Memory B cell (primary cell): ENCODE data around the gene DAG1.

Experiments used
- ATAC-seq: fragments of 150-1000 bp; cut with Tn5 transposase; 2 replicates; pipeline ENCODE4 v1.10.0; 2021; ENCODE audit warnings: low read depth, mild to moderate bottlenecking, moderate library complexity
- DNase-seq, 2 donors: peaks; one replicate each; pipeline ENCODE4 v3.0.0; 2022; ENCODE audit warnings: low spot score in 2 of 2
- H3K27ac Mint-ChIP-seq: one replicate; pipeline ENCODE4 v1.8.0; 2022; ENCODE audit warnings: mild to moderate bottlenecking, moderate library complexity, mixed read lengths
- H3K27me3 Mint-ChIP-seq: one replicate; pipeline ENCODE4 v1.8.0; 2022; ENCODE audit warnings: mixed read lengths
- H3K36me3 Mint-ChIP-seq: one replicate; pipeline ENCODE4 v1.8.0; 2022; ENCODE audit warnings: mild to moderate bottlenecking, mixed read lengths
- H3K4me1 Mint-ChIP-seq: one replicate; pipeline ENCODE4 v1.8.0; 2022; ENCODE audit warnings: mixed read lengths
- H3K4me3 Mint-ChIP-seq: one replicate; pipeline ENCODE4 v1.8.0; 2022; ENCODE audit warnings: mild to moderate bottlenecking, moderate library complexity, mixed read lengths
- H3K9me3 Mint-ChIP-seq: one replicate; pipeline ENCODE4 v1.8.0; 2022; ENCODE audit warnings: mixed read lengths

Gene DAG1

GRCh38 chr3:49469936-49470713 is at the start of gene DAG1:
TSS of gene DAG1 (plus strand) at chr3:49470267. CDS start at chr3:49510535, 40,268 bp downstream.
- ATAC-seq (peak; percentile 78), DNase-seq (peak; percentile 95 to 96)
- H3K27ac Mint-ChIP-seq, result peak within 1 kb of the TSS; percentile 97
- no peaks in the 10 kb centered on the region for H3K36me3 Mint-ChIP-seq
- H3K4me3 Mint-ChIP-seq, result peak within 1 kb of the TSS; percentile 91
- no peaks in the 10 kb centered on the region for H3K27me3 Mint-ChIP-seq
- peaks cover 12% of the 10 kb centered on the region for H3K4me1 Mint-ChIP-seq
- no peaks in the 10 kb centered on the region for H3K9me3 Mint-ChIP-seq

GRCh38 chr3:49421890-49422378 is 48.1 kb upstream of the DAG1 start:
- Mint-ChIP-seq H3K27ac (no peak overlapping the region), H3K27me3 (no peaks in the 10 kb centered on the region), H3K36me3 (peaks cover 8% of the 10 kb centered on the region), H3K4me3 (peak overlapping the region; percentile 49), H3K9me3 (no peaks in the 10 kb centered on the region), H3K4me1 (peaks cover 14% of the 10 kb centered on the region)
- DNase-seq, result no peak
- no peak for ATAC-seq

GRCh38 chr3:49422379-49423248 is 47.5 kb upstream of the DAG1 start, which contains the start of gene AMT:
TSS of gene AMT (minus strand) at chr3:49422473. CDS start at chr3:49422450, 23 bp downstream.
- Mint-ChIP-seq H3K36me3 (peaks cover 8% of the 10 kb centered on the region), H3K27me3 (no peaks in the 10 kb centered on the region), H3K4me1 (peaks cover 8% of the 10 kb centered on the region), H3K27ac (no peak within 1 kb of the TSS), H3K9me3 (no peaks in the 10 kb centered on the region), H3K4me3 (peak within 1 kb of the TSS; percentile 49)
- DNase-seq (no peak), ATAC-seq (no peak)

GRCh38 chr3:49424816-49425215 is 45.3 kb upstream of the DAG1 start:
- H3K4me1 Mint-ChIP-seq, result peaks cover 9% of the 10 kb centered on the region
- H3K27me3 Mint-ChIP-seq, result no peaks in the 10 kb centered on the region
- no peak overlapping the region for H3K27ac Mint-ChIP-seq
- no peak overlapping the region for H3K4me3 Mint-ChIP-seq
- ATAC-seq, result no peak
- no peak for DNase-seq
- H3K36me3 Mint-ChIP-seq, result peaks cover 8% of the 10 kb centered on the region
- H3K9me3 Mint-ChIP-seq, result no peaks in the 10 kb centered on the region

- Mint-ChIP-seq H3K27ac (no peak overlapping the region), H3K27me3 (no peaks in the 10 kb centered on the region), H3K4me3 (peak overlapping the region; percentile 94), H3K4me1 (peaks cover 9% of the 10 kb centered on the region), H3K9me3 (no peaks in the 10 kb centered on the region), H3K36me3 (peaks cover 6% of the 10 kb centered on the region)
- no peak for DNase-seq
- no peak for ATAC-seq
Observed at GRCh38 chr3:49427586-49427985, 42.5 kb upstream of the DAG1 start.

DNA sequence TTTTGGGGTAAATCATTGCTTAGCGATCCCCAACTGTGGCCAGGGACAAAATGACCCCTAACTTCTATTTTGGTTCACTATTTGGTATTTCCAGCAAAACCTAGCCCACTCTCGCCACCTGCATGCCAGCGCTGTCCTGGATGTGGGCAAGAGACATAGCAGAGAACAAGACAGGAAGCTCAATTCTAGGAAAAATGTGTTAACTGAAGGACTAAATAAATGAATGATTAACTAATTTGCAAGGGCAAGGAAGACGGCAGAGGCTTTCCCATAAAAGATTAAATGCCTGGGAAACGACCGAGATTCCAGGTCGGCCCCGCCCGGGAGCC is 41.4 kb upstream of the DAG1 start:
- DNase-seq (no peak), ATAC-seq (no peak)
- peak overlapping the region; percentile 93 for H3K27ac Mint-ChIP-seq
- no peaks in the 10 kb centered on the region for H3K9me3 Mint-ChIP-seq
- H3K4me1 Mint-ChIP-seq, result peaks cover 9% of the 10 kb centered on the region
- H3K4me3 Mint-ChIP-seq, result peak overlapping the region; percentile 94
- no peaks in the 10 kb centered on the region for H3K27me3 Mint-ChIP-seq
- peaks cover 6% of the 10 kb centered on the region for H3K36me3 Mint-ChIP-seq

GRCh38 chr3:49434731-49435130 is 35.3 kb upstream of the DAG1 start:
- Mint-ChIP-seq H3K36me3 (no peaks in the 10 kb centered on the region), H3K4me1 (peaks cover under 1% of the 10 kb centered on the region), H3K27ac (no peak overlapping the region), H3K4me3 (no peak overlapping the region), H3K9me3 (no peaks in the 10 kb centered on the region), H3K27me3 (no peaks in the 10 kb centered on the region)
- no peak for DNase-seq
- ATAC-seq, result no peak

DNA sequence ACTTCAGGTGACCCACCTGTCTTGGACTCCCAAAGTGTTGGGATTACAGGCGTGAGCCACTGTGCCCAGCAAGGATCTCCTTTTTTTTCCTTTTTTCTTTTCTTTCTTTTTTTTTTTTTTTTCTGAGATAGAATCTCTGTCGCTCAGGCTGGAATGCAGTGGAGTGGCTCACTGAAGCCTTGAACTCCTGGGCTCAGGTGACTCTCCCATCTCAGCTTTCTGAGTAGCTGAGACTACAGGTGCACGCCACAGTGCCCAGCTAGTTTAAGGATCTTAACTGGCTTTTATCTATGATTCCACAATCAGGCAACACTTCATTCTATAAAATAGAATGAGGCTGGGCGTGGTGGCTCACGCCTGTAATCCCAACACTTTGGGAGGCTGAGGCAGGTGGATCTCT is 24.7 kb upstream of the DAG1 start:
- Mint-ChIP-seq H3K27ac (peak overlapping the region; percentile 85), H3K36me3 (no peaks in the 10 kb centered on the region), H3K4me3 (no peak overlapping the region), H3K9me3 (no peaks in the 10 kb centered on the region), H3K27me3 (no peaks in the 10 kb centered on the region), H3K4me1 (peaks cover 16% of the 10 kb centered on the region)
- ATAC-seq, result no peak
- DNase-seq, result no peak

DNA sequence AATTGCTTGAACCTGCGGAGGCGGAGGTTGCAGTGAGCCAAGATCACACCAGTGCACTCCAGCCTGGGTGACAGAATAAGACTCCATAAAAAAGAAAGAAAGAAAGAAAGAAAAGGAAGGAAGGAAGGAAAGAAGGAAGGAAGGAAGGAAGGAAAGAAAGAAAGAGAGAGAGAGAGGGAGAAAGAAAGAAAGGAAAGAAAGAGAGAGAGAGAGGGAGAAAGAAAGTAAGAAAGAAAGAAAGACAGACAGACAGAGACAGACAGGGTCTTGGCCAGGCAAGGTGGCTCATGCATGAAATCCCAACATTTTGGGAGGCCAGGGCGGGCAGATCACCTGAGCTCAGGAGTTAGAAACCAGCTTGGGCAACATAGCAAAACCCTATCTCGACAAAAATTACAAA is 16.4 kb upstream of the DAG1 start:
- H3K4me1 Mint-ChIP-seq, result peaks cover 8% of the 10 kb centered on the region
- DNase-seq, result no peak
- no peak overlapping the region for H3K27ac Mint-ChIP-seq
- H3K9me3 Mint-ChIP-seq, result no peaks in the 10 kb centered on the region
- no peak for ATAC-seq
- H3K36me3 Mint-ChIP-seq, result no peaks in the 10 kb centered on the region
- H3K4me3 Mint-ChIP-seq, result no peak overlapping the region
- no peaks in the 10 kb centered on the region for H3K27me3 Mint-ChIP-seq

GRCh38 chr3:49454458-49454857 is 15.6 kb upstream of the DAG1 start:
- DNase-seq, result no peak
- Mint-ChIP-seq H3K27ac (no peak overlapping the region), H3K4me3 (no peak overlapping the region), H3K36me3 (no peaks in the 10 kb centered on the region), H3K4me1 (peaks cover 2% of the 10 kb centered on the region), H3K9me3 (no peaks in the 10 kb centered on the region), H3K27me3 (no peaks in the 10 kb centered on the region)
- peak; percentile 32 for ATAC-seq

DNA sequence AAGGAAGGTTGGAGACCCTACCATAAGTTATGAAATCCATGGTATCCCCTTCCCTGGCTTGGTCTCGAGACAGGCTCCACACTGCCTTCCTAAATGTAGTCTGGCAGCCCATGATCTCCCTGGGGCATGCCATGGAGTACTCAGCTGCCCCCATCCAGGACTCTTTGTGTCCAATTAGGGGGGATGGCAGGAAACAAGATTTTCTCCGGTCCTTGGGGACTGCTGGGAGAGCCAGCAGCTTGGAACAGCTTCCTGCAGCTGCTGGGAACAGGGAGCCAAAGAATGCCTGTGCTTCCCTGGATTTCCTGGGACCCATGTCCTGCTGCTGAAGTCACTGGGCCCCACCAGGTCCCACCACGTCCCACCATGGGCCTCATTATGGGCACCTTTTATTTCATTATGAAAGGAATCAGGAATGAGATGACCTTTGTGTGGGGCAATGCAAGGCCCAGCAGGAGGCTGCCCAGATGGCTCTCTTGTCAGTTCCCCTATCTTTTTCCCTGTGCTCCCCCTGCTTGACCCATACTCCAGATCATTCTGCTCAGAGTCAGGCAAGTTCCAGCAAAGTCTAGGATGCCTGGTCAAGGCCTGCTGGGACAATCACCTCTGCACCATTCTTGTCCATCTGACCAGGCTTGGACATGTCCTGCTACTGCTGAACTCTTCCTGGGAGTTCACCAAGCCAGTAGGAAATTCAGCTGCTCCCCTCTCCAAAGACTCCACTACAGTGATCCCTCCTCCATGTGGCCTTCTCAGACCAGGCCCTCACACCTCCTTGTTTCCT is 15.0 kb upstream of the DAG1 start:
- H3K4me1 Mint-ChIP-seq, result peaks cover 2% of the 10 kb centered on the region
- no peak for ATAC-seq
- H3K27ac Mint-ChIP-seq, result no peak overlapping the region
- no peaks in the 10 kb centered on the region for H3K36me3 Mint-ChIP-seq
- H3K9me3 Mint-ChIP-seq, result no peaks in the 10 kb centered on the region
- H3K27me3 Mint-ChIP-seq, result no peaks in the 10 kb centered on the region
- no peak overlapping the region for H3K4me3 Mint-ChIP-seq
- no peak for DNase-seq

- no peak overlapping the region for H3K27ac Mint-ChIP-seq
- no peaks in the 10 kb centered on the region for H3K36me3 Mint-ChIP-seq
- ATAC-seq, result no peak
- no peak for DNase-seq
- H3K9me3 Mint-ChIP-seq, result no peaks in the 10 kb centered on the region
- no peaks in the 10 kb centered on the region for H3K27me3 Mint-ChIP-seq
- no peak overlapping the region for H3K4me3 Mint-ChIP-seq
- H3K4me1 Mint-ChIP-seq, result peaks cover 2% of the 10 kb centered on the region
Observed at GRCh38 chr3:49456466-49456865, 13.6 kb upstream of the DAG1 start.

DNA sequence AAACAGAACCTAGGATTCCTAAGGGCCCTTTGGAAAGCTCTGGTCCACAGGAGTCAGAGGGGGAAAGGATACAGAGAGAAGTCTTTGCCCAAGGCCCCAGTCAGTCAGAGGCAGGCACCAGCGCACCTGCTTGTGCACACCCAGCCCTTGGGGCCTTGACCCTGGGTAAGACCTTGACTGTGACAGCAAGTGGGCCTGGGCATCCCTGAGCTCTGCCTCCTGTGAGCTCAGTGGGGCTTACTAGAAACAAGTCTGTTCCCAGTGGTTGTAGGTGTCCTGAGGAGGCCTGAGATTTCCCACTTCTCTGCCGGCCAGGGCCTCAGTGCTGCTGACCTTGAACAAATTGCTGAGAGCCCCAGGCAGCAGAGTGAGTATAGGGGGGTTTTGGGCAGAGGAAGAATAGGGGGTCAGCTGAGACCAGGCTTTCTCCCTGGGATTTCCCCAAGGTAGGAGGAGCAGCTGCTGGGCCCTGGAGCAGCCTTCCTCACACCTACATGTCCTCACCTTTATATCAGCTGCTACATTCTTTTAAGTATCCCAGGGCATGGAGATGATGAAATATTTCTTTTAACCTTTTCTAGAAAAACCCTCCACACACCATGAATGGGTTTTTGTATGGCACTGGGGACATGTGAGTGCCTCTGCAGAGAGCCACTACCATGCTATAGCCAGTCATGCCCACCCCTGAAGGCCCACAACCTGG is 9.7 kb upstream of the DAG1 start:
- Mint-ChIP-seq H3K36me3 (no peaks in the 10 kb centered on the region), H3K4me3 (no peak overlapping the region), H3K4me1 (no peaks in the 10 kb centered on the region), H3K9me3 (no peaks in the 10 kb centered on the region), H3K27ac (no peak overlapping the region), H3K27me3 (no peaks in the 10 kb centered on the region)
- no peak for ATAC-seq
- no peak for DNase-seq
